ENCODE measurements around the gene UBASH3B.
"Not testable (repeated sequence)": the region's sequence is repeated elsewhere in the genome, so short reads cannot be mapped to it uniquely, and the experiment has no call there.

Gene UBASH3B

DNA sequence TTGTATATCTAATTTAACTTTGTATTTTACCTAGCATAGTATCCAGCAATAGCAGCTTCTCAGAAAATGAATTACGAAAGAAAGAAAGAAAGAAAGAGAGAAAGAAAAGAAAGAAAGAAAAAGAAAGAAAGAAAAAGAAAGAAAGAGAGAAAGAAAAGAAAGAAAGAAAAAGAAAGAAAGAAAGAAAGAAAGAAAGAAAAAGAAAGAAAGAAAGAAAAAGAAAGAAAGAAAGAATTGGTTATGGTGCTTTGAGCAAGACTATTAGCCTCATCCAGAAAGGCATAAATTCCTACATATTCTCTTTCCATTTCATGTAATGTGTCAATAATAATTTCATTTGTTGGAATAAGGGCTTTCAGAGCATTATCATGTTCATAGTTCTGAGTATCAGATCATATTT lies 207.6 kb downstream of the UBASH3B start:
- not testable (repeated sequence) for DNase-seq

DNA sequence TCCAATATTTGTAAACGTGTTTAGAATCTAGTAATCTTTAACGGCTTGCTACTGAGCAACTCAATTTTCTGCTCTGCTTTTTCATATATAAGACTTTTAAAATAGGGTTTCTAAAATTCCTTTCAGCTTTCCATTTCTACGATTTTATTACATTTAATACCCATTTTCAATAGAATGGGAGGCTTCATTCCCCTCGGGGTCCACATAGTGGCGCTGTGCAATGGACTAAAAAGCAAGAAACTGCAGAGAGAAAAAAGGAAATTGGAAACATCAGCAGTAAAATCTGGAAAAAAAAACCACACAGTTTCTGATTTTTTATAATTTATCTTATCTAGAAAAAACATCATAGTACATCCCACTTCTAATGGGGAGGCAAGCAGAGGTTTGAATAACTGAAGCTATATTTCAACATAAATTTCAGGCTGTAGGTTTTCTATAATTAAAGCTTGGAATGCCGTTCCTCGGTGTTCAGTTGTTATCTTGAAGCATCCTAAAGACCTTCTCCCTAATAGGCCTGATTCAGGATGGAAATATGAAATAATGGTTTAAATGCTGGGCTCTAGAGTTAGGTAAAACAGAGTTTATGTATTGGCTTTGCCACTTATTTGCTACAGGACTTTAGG lies 208.3 kb downstream of the UBASH3B start:
- no peak for DNase-seq

Data from NCI-H1436 treated with DMSO at 0.1 percent for 48 hours (cell line).